HG02870 (cell line): Measurements from ENCODE around the gene ZNF581.

Experiments
- ATAC-seq: cut with Tn5 transposase; IDR thresholded peaks from one replicate; pipeline ENCODE4 v1.9.1; 2021; ENCODE audit warnings: mild to moderate bottlenecking, moderate library complexity; ENCODE audit not compliant: unreplicated experiment

The ZNF581 gene

GRCh38 chr19:55625004-55625326 is 18.5 kb upstream of the ZNF581 start:
- ATAC-seq, result no peak

- ATAC-seq, result no peak
These were observed 17.1 kb upstream of the ZNF581 start for GRCh38 chr19:55626350-55626749.

GRCh38 chr19:55632463-55632834 is 11.0 kb upstream of the ZNF581 start:
- no peak for ATAC-seq

DNA sequence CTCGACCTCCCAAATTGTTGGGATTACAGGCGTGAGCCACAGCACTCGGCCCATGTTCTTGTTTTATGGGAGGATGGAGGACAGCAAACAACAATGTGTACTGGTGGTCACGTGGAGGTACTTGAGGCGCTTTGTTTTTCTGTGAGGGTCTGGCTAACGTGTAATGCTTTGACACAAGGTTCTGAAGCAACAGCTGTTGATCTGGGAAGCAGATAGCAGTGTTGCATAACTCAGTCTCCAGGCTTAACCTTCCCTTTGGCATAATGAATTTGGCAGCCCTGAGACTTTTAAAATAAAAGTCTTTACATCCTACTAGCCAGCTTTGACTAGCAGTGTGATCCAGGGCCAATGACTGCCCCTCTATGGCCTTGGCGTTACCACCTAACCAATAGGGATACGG is 9.6 kb upstream of the ZNF581 start:
- no peak for ATAC-seq

- no peak for ATAC-seq
These were observed 8.1 kb upstream of the ZNF581 start for GRCh38 chr19:55635334-55635717.

GRCh38 chr19:55635856-55636440 is 7.5 kb upstream of the ZNF581 start:
- ATAC-seq, result no peak

- ATAC-seq, result no peak
These were observed 6.7 kb upstream of the ZNF581 start for GRCh38 chr19:55636723-55637122.

DNA sequence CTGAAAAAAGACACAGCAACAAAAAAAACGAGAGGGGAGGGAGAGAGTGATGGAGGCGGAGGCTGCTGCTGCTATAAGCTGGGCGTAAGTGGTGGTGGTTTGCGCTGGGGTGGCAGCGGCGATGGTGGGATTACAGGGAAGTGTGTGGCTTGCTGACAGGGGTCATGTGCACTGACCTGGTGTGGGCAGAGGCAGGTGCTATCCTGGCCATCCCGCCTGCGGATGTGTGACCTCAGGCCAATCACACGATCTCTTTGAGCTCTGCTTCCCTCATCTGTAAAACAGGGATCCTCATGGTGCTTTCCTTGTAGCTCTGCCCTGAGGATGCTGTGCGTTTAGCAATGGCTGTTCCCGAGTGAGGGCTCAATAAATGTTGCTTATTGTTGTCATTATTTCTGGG is 5.9 kb upstream of the ZNF581 start:
- no peak for ATAC-seq

- ATAC-seq, result no peak
These were observed 4.5 kb upstream of the ZNF581 start for GRCh38 chr19:55638864-55639359.

- ATAC-seq, result no peak
These were observed 3.3 kb upstream of the ZNF581 start for GRCh38 chr19:55640043-55640576.

- ATAC-seq, result no peak
These were observed 2.6 kb upstream of the ZNF581 start, which contains the start of gene ZNF580 for GRCh38 chr19:55640577-55641425. Gene ZNF580 (plus strand): TSS chr19:55641002. CDS start chr19:55642509, 1,507 bp downstream.

- no peak for ATAC-seq
These were observed 1.9 kb upstream of the ZNF581 start for GRCh38 chr19:55641426-55642152.

DNA sequence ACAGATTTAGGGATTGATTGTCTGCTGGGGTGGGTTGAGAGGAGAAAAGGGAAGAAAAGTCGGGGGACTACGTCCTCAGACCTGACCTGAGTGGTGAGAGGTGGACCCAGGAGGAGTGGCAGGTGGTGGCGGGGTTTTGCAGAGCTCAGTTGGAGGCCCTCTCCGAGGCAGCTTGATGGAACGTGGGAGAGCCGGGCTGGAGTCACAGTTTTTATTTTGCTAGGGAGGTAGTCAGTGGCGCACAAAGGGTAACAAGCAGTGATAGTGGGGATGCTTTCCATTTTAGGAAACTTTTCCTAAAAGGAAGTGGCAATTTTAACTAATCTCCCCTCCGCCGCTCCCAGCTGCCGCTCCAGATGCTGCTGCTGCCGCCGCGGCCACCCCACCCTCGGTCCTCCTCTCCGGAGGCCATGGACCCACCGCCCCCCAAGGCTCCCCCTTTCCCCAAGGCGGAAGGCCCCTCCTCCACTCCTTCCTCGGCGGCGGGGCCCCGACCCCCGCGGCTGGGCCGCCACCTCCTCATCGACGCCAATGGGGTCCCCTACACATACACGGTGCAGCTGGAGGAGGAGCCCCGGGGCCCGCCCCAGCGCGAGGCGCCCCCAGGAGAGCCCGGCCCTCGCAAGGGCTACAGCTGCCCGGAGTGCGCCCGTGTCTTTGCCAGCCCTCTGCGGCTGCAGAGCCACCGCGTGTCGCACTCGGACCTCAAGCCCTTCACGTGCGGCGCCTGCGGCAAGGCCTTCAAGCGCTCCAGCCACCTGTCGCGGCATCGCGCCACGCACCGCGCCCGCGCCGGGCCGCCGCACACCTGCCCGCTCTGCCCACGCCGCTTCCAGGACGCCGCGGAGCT is 1.1 kb upstream of the ZNF581 start:
- no peak for ATAC-seq

DNA sequence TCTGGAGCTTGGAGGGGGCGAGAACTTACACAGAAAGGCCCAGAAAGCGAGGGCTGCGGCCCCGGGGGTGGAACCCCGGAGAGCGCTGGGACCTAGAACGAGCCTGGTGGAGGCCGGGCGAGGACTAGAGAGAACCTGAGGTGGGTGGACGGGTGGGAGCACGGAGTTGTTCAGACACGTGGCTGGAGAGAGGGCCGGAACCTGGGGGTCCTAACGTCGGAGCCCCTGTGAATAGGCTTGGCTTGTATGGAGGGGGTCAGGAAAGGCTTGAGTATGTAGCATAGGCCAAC is 383 bp downstream of the ZNF581 start:
- no peak for ATAC-seq

- ATAC-seq, result no peak
These were observed 863 bp downstream of the ZNF581 start for GRCh38 chr19:55644191-55644833.

GRCh38 chr19:55644842-55645511 is 1.5 kb downstream of the ZNF581 start:
- no peak for ATAC-seq

DNA sequence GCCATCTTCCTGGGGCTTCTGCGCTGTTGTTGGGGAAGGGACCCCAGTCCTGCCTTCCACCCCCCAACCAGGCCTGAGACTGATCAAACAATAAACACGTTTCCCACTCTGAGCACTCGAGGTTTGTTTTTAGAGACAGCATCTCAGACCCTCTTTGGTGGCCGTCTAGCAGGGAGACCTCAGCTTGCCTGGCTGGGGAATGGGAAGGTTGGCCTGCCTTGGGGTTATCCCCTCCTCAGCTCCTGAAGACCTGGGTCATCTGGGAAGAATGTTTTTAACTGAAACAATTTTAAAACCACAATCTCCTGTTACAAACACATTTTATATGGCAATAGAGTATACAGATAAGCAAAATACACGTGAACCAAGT is 2.0 kb downstream of the ZNF581 start:
- ATAC-seq, result no peak

DNA sequence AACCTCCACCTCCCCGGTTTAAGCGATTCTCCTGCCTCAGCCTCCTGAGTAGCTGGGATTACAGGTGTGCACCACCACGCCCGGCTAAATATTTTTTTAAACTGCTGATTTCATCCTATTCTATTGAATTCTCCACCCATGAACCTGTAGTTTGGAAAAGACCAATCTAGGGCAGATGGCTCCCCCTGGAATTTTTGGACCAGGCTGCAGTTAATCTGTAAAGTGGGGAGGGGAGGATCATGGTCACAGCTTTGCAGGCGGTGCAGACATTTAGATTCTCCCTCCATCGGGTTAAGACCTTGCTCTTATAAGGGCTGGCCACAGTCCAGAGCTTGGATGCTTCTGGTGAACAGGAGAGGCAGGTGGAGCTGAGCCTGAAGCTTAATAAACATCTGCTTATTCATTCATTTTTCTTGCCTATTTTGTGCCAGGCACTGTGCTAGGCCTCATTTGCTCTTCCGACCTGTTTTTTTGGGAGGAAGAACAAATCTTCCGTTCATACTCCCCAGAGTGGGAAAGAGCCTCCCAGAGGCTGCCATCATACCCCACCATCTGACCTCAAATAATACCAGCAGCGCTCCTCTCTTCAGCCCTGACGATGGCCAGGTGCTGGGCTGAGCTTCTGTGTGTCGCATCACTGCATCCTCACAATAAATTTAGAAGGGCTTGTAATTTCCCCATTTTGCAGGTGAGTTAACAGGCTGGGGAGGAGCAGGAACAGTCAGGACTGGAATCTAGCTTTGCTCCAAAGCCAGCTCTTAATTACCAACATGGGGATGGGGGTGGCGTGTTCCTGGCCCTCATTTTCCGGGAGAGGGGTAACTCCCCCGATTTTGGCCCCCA is 3.7 kb downstream of the ZNF581 start:
- ATAC-seq, result no peak
